GM10847 (cell line): ENCODE measurements around the gene ANKH.

Experiments
- POLR2A ChIP-seq: IDR thresholded peaks from 2 replicates; pipeline ENCODE4 v1.6.1; 2011; ENCODE audit not compliant: insufficient read length; ENCODE audit errors: extremely low read depth

Gene ANKH

DNA sequence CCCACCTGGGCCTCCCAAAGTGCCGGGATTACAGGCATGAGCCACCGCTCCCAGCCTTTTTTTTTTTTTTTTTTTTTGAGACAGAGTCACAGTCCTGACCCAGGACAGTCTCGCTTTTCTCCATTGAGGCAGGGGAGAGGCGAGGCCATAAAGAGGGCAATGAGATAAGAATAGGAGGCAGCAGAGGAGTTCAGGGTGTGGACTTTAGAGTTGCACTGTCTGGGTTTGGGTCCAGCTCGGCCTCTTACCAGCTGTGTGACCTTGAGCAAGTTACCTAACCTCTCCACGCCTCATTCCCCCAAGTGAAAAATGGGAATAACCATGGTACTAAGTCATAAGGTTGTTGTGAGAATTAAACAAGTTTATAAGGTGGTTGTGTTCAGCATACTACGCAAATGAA is 24.6 kb upstream of the ANKH start:
- TF ChIP-seq POLR2A: no peak

GRCh38 chr5:14895301-14895700 is 23.7 kb upstream of the ANKH start:
- no peak for TF ChIP-seq POLR2A

DNA sequence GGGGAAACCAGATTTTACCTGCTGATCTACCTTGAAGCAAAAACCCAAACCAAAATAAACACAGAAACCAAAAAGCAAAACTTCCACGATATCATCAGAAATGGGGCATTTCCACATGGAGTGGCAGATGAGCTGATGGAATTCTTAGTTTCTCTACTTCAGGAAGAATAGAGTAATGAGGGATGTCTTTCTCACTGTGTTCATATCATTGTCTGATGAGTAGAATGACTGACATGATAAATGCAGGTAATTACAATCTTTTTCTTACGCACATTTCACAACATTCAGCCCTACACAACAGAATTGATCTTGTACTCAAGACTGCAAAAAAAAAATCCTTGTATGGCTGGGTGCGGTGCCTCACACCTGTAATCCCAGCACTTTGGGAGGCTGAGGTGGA is 23.2 kb upstream of the ANKH start:
- TF ChIP-seq POLR2A: no peak

DNA sequence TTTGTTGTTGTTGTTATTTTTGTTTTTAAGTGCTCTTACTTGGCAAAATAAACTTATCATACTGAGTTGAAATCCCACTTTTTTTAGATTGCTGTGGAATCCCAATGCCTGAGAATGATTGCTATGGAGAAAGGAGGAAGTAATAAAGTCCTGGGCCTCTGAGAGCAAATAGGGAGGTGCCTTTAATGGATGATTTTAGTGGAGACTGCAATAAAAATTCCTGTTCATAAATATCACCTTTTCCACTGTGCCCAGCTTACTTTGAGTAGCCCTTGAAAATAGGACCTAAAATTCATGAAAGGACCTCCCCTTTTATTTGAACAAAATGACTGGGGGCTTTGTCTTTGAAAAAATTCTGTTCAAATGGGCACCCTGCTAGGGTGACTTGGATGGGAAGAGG is 21.8 kb upstream of the ANKH start:
- TF ChIP-seq POLR2A: no peak

GRCh38 chr5:14890846-14891245 is 19.3 kb upstream of the ANKH start:
- TF ChIP-seq POLR2A: no peak

GRCh38 chr5:14884062-14884612 is 12.6 kb upstream of the ANKH start:
- no peak for TF ChIP-seq POLR2A

DNA sequence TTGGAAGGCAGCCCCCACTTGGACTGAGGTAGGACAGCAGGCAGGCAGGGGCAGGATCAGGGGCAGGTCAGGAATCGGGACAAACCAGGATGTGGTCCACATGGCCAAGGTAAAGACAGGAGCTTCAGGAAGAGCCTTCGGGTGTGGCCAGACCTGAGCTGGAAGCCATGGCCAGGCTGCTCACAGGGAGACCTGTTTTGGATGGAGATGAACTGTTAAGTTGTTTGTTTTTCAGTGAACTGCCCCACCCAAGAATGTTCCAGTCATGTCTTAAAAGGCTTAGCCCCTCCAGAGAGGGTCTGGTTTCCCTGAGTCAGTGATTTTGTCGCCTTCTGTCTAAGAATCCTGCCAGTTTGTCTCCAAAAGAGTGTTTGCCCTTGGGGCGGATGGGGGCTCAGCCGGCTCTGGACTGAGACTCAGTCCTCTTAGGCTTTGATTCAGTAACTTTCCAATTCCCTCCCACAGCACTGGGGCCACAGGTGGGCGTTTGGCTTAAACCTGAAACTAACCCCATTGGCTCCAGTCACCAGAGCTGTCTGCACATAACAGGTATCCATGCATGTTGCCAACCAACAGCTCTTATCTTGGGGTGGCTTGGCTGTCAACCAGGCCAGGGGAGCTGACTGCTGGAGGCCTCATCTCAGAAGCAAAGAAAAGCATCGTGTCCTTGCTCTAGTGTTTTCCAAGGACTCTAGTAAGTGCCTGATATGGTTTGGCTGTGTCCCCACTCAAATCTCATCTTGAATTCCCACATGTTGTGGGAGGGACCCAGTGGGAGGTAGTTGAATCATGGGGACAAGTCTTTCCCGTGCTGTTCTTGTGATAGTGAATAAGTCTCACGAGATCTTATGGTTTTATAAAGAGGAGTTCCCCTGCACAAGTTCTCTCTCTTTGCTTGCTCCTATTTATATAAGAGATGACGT is 11.3 kb upstream of the ANKH start:
- TF ChIP-seq POLR2A: no peak

DNA sequence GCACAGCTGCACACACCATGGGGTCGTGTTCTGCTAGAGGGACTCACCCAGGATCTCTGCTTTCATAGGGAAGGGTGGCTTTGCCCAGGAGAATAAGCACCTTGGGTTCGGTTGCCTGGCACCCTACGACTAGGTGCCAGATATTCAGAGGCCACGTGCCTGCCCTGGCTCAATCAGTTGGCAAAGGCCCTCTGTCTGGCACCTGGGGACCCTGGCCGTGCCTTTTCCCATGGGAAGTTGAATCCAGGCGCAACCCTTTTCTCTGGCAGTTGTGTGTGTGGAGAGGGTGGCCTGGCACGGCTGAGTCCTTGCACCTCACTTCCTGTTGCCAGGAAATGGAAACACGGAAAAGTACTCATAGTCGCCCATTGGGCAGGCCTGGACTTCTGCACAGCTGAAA is 10.2 kb upstream of the ANKH start:
- no peak for TF ChIP-seq POLR2A

GRCh38 chr5:14880688-14881087 is 9.1 kb upstream of the ANKH start:
- TF ChIP-seq POLR2A: no peak

DNA sequence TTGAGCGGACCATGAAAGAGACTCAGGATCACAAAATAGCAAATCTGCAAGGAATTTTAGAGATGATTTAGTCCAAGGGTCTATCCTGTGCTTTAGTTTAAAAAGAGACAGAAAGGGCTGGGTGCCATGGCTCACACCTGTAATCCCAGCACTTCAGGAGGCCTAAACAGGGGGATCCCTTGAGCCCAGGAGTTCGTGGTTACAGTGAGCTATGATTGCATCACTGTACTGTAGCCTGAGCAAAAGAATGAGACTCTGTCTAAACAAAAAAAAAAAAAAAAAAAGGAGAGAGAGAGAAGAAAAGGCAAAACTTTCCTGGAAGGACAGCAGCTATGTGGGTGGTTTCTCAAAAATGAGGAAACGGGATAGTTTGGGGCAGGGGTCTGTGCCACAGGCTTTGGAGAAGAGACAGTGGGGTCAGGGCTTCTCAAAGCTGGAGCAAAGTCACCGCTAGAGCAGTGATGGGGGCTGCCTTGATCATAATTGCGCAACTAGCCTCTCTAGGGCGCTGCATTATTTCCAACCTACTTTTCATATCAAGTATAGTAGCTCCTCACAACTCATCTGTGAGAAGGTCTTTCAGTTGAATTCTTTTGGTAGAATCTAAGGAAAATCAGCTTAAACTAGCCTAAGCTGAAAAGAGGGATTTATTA is 8.5 kb upstream of the ANKH start:
- no peak for TF ChIP-seq POLR2A

GRCh38 chr5:14879393-14879792 is 7.8 kb upstream of the ANKH start:
- no peak for TF ChIP-seq POLR2A

- TF ChIP-seq POLR2A: no peak
Measured at GRCh38 chr5:14876095-14876494, 4.5 kb upstream of the ANKH start.

DNA sequence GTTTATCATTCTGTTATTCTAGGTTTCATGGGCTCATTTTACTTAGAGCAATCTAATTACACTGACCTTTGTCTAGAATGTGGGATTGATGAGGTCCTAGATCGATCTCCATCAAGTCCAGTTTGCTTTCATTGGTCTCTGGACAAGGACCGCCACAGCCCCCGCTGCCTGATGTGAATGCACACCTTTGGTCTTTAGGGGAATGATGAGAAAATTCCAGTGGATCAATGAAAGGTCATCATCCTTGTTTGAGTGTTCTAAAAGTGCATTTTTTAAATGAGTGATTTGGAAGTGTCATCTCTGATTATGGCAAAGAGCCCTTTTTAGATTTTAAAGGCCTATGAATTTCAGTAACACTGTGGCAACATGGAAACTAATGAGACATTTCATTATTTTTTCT is 2.2 kb upstream of the ANKH start:
- no peak for TF ChIP-seq POLR2A

GRCh38 chr5:14873093-14873492 is 1.5 kb upstream of the ANKH start:
- TF ChIP-seq POLR2A: no peak

GRCh38 chr5:14872070-14872989 is 752 bp upstream of the ANKH start:
- TF ChIP-seq POLR2A: no peak
